Islet of Langerhans (tissue), 1 donor: ENCODE data around the gene PRTN3.
"Not testable (repeated sequence)": the region's sequence is repeated elsewhere in the genome, so short reads cannot be mapped to it uniquely, and the experiment has no call there.

Experiments
- FAIRE-seq: peaks from one replicate; lab custom pipeline; 2011; peaks lifted over from hg19 to GRCh38; lab: Jason Lieb, UNC

PRTN3 gene

DNA sequence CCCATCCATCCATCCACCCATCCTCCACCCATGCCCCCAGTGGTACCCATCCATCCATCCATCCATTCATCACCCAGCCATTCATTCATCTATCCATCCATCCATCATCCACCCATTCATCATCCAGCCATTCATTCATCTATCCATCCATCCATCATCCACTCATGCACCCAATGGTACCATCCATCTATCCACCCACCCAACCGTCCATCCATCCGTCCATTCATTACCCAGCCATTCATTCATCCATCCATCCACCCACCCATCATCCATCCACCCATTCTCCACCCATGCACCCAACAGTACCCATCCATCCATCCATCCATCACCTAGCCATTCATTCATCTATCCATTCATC is 24.3 kb upstream of the PRTN3 start:
- no peak for FAIRE-seq

DNA sequence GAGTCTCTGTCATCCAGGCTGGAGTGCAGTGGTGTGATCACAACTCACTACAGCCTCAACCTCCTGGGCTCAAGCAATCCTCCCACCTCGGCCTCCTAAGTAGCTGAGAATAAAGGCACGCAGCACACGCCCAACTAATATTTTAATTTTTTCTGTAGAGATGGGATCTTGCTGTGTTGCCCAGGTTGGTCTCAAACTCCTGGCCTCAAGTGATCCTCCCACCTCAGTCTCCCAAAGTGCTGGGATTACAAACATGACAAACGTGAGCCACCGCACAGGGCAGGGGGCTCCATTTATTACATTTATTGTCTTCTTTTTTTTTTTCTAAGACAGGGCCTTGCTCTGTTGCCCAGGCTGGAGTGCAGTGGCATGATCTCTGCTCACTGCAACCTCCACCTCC is 20.6 kb upstream of the PRTN3 start:
- not testable (repeated sequence) for FAIRE-seq

DNA sequence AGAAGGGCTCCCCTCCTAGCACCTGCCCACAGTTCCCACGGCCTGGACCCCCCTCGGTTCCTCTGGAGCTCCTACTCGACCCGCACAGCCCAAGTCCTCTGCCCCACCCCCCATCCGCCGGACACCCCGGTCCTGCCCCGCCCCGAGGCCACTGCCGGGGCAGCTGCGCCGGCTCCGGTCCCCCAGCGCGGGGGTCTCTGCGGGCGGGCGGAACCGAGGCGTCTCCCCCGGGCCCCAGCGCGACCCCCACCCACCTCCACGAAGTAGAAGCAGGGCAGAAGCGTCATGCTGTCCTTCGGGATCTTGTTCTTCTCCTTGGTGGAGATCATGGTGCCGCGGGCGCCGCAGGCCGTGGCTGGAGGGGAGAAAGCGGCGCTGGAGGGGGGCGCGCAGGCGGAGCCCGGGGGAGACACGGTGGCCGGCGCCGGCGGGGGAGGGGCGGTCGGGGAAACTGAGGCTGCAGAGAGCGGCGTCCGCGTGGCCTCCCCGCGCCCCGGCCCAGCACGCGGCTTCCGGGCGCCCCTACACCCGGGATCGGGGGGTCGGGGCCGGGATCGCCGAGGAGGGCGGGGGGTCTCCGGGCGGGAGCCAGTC is 19.5 kb upstream of the PRTN3 start:
- FAIRE-seq, result no peak

DNA sequence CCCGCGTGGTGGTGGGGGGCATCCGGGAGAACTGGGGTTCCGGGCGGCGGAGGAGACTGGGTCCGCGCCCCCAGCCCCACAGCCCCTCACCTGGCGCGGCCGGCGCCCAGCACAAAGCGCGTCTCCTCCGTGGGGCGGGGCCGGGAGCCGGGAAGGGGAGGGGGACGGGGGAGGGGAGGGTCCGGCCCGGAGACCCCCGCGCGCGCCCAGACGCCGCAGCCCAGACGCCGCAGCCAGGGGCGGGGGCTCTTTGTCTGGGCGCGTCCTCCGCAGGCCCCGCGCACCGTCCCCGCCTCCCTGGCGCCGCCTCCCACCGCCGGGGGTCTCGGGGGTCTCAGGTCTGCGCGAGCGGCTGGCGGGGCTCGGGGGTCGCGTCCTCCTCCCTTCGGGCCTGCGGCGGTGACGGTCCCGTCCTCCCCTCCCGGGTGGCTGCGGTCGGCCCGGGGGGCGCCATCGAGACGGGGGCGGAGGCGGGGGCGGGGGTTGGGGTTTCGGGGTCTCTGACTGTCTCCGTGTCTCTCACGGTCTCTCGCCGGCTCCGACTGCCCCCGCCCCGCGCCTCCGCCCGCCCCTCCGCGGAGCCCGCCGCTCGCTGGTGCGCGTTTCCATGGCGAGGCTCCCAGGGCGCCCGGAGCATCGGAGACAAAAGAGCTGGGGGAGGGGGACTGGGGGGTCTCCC is 18.8 kb upstream of the PRTN3 start, which contains the start of gene PLPPR3:
Gene PLPPR3 (minus strand): TSS at position 131 of the 679 bp plus-strand sequence. CDS start 396 bp downstream, outside the sequence.
- no peak for FAIRE-seq

DNA sequence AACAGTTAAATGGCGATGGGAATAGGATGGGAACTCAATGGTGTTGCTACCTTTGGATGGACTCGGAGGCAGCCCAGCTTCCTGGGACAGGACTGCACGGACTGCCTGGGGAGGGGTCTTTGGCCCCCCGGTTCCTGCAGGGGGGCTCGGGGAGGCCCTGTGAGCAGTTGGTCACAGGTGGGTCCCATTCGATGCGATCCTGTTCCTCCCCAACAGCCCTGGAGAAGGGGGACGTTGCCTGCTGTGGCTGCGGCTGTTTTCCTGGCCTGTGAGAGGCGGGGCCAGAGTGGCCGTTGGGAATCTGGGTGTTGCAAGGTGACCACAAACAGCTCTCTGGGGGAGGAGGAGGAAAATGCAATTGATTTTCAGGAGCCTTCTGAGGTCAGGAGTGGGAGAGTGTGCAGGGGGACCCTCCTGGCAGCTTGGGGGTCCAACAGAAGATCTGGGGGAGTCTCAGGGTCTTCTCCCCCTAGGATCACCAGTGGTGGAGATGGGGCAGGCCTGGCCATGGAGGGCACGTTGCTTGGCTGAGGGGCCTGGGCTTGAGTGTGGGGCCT is 17.2 kb upstream of the PRTN3 start:
- FAIRE-seq, result no peak

DNA sequence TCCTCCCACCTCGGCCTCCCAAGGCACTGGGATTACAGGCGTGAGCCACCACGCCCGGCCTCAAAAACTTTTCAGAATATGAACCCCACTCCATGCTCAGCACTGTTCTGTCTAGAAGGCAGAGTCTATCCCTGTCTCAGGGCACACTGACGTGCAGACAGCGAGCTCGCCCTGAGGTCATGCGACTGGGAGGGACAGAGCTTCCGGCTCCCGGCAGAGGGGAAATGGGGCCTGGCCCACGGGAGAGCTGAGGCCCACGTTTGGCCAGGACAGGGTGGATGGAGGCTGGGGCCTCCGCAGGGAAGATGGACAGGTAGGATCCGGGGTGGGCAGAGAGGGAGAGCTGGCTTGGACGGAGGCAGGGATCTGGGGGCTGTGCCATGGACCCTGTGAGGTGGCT is 15.9 kb upstream of the PRTN3 start:
- FAIRE-seq, result no peak

DNA sequence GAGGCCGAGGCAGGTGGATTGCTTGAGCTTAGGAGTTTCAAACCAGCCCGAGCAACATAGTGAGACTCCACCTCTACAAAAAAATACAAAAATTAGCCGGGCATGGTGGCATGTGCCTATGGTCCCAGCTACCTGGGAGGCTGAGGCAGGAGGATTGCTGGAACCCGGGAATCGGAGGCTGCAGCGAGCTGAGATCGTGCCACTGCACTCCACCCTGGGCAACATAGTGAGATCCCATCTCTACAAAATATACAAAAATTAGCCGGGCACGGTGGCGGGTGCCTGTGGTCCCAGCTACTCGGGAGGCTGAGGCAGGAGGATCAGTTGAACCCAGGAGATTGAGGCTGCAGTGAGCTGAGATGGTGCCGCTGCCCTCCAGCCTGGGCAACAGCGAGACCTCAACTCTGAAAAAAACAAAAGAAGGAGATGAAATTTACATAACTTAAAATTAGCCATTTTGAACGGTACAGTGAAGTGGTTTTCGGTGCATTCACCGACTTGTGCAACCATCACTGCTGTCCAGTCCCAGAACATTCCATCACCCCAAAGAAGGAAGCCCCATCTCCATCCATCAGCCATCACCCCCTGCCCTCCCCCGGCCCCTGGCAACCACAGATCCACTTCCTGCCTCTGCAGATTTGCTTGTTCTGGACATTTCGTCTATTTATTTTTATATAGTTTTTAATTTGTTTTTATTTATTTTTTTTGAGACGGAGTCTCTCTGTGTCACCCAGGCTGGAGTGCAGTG is 14.7 kb upstream of the PRTN3 start:
- no peak for FAIRE-seq

DNA sequence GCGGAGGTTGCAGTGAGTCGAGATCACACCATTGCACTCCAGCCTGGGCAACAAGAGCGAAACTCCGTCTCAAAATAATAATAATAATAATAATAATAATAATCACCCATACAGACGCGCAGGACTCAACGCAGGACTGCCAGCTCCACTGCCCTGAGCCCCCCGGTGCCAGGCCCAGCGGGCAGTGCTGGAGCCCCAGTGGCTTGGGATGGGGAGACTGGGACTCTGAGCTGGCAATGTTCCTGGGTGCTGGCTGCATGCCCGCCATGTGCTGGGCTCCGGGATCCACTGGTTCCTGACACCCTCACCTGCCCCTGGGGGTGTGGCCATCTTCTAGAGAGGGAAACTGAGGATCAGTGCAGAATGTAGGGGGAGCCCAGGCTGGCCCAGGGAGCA is 13.5 kb upstream of the PRTN3 start:
- FAIRE-seq, result no peak

DNA sequence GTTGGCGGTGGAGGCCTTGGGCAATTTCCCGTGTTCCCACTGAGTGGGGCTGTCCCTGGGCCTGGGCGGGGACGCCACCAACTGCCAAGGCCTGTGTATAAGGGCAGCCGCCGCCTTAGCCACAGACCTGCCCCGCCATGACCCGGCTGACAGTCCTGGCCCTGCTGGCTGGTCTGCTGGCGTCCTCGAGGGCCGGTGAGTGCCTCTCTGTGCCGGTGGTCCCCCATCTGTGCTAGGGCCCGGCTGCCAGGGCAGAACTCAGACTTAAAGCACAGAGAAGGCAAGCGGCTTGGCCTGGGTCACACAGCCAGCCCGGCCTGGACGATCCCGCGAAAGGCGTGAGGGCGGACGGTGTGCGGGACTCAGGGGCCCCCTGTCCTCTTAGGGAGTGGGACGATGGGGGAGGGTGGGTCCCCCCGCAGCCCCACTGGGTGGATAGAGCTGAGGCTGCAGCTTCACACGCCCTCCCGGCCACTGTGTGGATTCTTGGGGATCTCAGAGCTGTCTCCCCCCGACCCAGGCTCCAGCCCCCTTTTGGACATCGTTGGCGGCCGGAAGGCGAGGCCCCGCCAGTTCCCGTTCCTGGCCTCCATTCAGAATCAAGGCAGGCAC is 13.0 kb upstream of the PRTN3 start, which contains the start of gene AZU1:
Gene AZU1 (plus strand): TSS at position 128 of the 612 bp plus-strand sequence. CDS start 10 bp downstream, at position 138.
- no peak for FAIRE-seq

DNA sequence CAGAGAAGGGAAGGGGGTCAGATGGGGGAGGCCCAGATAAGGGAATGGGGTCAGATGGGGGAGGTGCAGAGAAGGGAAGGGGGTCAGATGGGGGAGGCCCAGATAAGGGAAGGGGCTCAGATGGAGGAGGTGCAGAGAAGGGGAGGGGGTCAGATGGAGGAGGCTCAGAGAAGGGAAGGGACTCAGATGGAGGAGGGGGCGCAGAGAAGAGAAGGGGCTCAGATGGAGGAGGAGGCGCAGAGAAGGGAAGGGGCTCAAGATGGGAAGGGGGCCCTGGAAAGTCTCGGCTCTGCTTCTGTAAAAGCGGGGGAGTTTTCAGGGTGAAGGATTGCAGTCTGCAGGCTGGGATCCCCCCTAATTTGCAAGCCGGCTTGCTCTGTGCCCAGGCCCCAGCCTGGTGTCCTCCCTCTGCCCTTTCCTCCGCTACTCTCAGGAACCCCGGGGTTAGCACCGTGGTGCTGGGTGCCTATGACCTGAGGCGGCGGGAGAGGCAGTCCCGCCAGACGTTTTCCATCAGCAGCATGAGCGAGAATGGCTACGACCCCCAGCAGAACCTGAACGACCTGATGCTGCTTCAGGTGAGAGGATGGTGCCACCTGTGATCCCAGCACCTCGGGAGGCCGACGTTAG is 11.6 kb upstream of the PRTN3 start:
- FAIRE-seq, result no peak

DNA sequence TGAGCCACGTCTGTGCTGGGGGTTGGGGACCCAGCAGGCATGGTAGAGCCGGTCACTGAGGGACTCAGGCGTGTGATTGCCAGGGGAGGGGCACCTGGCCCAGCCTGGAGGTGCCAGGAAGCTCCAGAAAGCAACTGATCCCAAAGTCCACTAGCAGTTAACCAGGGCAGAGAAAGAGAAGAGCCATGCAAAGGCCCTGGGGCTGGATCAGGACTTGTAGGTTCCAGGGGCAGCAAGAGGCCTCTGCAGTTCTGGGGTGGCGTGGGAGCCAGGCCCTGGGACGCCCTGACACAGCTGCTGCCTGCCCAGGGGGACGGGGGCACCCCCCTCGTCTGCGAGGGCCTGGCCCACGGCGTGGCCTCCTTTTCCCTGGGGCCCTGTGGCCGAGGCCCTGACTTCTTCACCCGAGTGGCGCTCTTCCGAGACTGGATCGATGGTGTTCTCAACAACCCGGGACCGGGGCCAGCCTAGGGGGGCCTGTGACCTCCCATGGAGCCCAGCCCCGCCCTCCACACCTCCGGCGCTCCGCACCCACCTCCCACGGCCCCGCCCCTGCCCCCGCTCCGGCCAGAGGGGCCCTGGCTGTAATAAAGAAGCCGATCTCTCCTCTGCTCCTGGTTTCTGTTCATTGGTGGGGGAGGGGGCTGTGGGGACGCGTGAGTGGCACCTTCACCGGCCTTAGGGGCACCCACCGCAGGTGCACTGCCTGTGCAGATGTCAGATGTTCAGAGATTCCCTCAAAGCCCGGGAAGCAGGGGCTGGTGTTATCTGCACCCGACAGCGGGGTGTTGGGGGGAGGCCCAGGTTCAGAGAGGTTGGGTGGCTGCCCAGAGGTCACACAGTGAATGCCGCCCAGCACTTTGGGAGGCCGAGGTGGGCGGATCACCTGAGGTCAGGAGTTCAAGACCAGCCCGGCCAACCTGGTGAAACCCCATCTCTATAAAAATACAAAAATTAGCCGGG is 9.1 kb upstream of the PRTN3 start:
- FAIRE-seq, result no peak

DNA sequence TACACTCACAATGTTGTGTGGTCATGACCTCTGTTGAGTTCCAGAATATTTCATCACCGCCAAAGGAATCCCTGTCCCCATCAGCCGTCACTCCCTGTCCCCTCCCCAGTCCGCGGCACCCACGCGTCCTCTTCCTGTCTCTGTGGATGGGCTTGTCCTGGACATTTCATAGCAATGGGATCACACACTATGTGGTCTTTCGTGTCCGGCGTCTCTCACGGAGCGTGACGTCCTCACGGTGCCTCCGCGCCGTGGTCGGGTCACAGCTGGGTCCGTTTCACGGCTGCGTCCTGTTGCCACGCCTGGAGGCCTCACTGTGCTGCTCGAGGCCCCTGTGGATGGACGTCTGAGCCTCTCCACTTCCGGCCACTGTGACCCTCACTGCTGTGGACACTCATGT is 6.6 kb upstream of the PRTN3 start:
- FAIRE-seq, result no peak

DNA sequence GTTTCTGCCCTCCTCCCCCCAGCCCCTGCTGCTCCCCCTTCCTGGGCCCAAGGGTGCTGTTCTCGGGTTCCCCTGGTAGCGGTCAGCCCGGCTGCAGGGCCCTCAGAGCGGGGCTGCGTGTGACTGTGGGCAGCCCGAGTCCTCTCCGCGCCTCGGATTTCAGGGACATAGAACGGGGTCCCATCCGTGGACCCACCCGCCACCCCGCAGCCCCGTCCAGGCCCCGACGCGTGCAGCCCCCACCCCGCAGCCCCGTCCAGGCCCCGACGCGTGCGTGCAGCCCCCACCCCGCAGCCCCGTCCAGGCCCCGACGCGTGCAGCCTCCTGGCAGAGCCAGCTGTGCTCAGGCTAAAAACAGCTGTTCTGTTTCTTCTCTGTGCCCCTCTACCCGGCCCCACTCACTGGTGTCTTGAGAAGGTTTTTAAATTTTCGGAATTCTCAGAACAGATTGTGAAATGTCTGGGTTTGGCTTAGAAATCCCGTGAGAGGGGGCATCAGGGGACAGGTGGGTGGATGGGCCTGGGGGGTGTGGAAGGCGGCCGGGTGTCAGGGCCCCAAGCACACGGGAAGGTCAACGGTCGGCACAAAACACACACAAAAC is 5.5 kb upstream of the PRTN3 start:
- FAIRE-seq, result no peak

DNA sequence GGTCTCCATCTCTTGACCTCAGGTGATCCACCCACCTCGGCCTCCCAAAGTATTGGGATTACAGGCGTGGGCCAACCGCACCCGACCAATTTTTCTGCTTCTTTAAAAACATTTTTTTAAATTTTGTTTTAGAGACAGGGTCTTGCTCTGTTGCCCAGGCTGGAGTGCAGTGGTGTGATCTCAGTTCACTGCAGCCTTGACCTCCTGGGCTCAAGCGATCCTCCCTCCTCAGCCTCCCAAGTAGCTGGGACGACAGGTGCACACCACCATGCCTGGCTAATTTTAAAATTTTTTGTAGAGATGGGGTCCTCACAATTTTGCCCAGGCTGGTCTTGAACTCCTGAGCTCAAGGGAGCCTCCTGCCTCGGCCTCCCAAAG is 2.0 kb downstream of the PRTN3 start:
- FAIRE-seq, result not testable (repeated sequence)

DNA sequence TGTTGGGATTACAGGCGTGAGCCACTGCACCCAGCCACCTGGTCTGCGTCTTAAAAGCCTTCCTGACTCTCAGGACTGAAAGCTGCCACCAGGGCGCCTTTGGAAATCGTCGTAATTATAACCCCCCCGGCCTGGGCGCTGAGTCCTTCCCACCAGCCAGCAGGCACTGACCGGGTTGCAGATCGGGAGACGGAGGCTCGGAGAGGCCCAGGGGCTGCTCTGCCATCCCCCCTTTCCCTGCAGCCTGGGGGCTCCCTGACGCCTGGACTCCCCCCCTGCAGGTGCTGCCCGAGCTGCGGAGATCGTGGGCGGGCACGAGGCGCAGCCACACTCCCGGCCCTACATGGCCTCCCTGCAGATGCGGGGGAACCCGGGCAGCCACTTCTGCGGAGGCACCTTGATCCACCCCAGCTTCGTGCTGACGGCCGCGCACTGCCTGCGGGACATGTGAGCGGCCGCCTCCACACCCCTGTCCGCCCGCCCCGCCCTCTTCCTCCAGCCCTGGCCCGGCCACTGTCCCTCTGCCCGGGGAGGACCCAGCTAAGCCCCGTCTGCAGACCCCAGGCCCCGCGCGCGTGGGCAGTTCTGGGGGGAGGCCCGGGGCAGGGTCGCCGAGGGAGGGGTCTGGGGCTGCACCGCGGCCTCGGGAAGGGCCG is 2.5 kb downstream of the PRTN3 start:
- FAIRE-seq, result no peak

DNA sequence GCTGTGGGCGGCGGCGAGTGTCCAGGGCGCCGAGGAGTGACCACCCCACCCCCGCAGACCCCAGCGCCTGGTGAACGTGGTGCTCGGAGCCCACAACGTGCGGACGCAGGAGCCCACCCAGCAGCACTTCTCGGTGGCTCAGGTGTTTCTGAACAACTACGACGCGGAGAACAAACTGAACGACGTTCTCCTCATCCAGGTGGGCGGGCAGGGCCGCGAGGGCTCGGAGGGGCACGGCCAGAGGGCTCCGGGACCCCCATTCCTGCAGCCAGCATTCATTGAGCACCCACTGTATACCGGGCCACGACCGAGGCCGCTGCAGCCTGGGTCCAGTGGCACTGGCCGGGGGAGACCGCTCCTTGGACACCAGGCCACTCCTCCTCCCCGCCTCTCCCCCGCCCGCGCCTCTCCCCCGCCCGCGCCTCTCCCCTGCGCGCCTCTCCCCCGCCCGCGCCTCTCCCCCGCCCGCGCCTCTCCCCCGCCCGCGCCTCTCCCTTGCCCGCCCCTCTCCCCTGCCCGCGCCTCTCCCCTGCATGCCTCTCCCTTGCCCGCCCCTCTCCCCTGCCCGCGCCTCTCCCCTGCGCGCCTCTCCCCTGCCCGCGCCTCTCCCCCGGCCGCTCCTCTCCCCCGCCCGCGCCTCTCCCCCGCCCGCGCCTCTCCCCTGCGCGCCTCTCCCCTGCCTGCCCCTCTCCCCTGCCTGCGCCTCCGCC is 3.2 kb downstream of the PRTN3 start:
- no peak for FAIRE-seq

DNA sequence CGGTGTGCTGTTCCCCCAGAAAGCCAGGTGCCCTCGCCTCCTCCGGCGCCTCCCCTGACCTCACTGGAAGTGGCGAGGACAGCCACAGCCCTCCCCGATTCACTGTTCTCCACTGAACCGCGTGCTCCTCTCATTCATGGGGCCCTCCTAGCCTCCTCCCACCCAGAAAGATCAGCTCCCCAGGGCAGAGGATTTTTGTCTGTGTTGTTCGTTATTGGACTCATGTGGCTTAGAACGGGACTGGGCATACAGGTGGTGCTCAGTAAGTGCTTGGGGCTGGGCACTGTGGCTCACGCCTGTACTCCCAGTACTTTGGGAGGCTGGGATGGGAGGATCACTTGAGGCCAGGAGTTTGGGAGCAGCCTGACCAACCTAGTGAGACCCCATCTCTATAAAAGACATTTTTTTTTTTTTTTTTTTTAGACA is 3.8 kb downstream of the PRTN3 start:
- no peak for FAIRE-seq

DNA sequence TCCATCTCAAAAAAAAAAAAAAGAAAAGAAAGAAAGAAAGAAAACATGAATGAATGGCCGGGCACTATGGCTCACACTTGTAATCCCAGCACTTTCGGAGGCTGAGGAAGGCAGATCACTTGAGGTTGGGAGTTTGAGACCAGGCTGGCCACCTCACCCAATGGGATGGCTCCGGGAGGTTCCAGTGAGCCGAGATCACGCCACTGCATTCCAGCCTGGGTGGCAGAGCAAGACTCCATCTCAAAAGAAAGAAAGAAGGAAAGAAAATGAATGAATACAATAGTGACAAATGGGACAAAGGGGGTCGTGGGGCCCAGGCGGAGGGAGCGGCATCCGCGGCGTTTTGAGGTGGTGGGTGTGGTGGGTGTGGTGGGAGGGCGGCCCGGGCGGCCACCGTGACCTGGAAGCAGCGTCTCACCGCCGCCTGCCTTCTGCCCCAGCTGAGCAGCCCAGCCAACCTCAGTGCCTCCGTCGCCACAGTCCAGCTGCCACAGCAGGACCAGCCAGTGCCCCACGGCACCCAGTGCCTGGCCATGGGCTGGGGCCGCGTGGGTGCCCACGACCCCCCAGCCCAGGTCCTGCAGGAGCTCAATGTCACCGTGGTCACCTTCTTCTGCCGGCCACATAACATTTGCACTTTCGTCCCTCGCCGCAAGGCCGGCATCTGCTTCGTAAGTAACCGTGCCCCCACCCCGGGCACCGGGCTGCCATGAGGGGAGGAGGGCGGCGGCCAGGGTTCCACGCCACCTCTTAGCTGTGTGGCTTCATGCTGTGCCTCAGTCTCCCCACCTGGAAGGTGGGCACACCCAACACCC is 5.1 kb downstream of the PRTN3 start:
- no peak for FAIRE-seq
